ENCODE measurements around the gene PAGR1. TPM values are rescaled to one million over a fixed set of nuclear protein-coding genes. Genes with fewer than 3 reads are reported as not detected.

PAGR1 gene
- total and polyA plus RNA-seq, 2 donors (not counting 1 experiment from before 2014, with no cell fraction given) = 17.8 to 28.4 TPM

DNA sequence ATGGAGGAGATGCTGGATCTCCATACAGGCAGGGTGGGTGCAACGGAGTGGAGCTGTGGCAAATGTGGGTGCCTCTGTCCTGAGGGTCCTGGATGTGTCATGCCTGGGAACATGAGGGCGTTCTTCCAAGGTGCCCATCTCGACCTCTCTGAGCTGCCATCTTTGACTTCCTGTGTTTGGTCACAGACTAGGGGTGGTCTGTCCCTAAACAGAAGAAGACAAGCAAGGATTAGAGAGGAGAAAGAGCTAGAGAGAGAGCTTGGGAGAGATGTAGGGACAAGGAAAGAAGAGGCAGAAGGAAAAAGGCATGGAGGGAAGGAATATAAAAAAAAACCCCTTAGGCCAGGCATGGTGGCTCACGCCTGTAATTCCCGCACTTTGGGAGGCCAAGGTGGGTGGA lies 41.2 kb upstream of the PAGR1 start:
- Histone ChIP-seq H3K4me3 (ENCODE audit: control extremely low read depth in 1 of 5, extremely low read depth in 1 of 5, insufficient read depth in 1 of 5, low read depth in 2 of 5, low read length in 4 of 5) (no peak overlapping the region), H3K9ac (ENCODE audit: low read length) (no peak overlapping the region), H3K27me3 (replicated peaks in 1 of 4; ENCODE audit: control extremely low read depth in 1 of 4, control insufficient read depth in 3 of 4, insufficient read depth in 4 of 4, low read length in 3 of 4) (no peaks in the 10 kb centered on the region), H2AFZ (ENCODE audit: insufficient read depth, low read depth, low read length, poor library complexity, severe bottlenecking) (no peak overlapping the region), H4K20me1 (ENCODE audit: control insufficient read depth, insufficient read depth, low read length, poor library complexity, severe bottlenecking) (no peaks in the 10 kb centered on the region), H3K9me3 (ENCODE audit: control extremely low read depth in 1 of 3, control insufficient read depth in 2 of 3, insufficient read depth in 1 of 3, low read length in 2 of 3) (no peaks in the 10 kb centered on the region), H3K27ac (ENCODE audit: low read length in 2 of 2) (no peak overlapping the region), H3K4me2 (replicated peaks; ENCODE audit: low read depth, low read length, poor library complexity, severe bottlenecking) (no peak overlapping the region), H3K4me1 (ENCODE audit: control insufficient read depth in 2 of 2, insufficient read depth in 2 of 2, low read length in 2 of 2) (no peaks in the 10 kb centered on the region), H3K79me2 (ENCODE audit: control insufficient read depth, insufficient read depth, low read length) (no peaks in the 10 kb centered on the region), H3K36me3 (replicated peaks in 1 of 2; ENCODE audit: control extremely low read depth in 1 of 2, control insufficient read depth in 1 of 2, extremely low read depth in 1 of 2, insufficient read depth in 2 of 2, low read length in 1 of 2) (no peaks in the 10 kb centered on the region)
- DNase-seq = no peak
- Mint-ChIP-seq H3K4me3 (no peak overlapping the region), H3K4me1 (no peaks in the 10 kb centered on the region), H3K9me3 (ENCODE audit: insufficient read depth) (no peaks in the 10 kb centered on the region), H3K27ac (no peak overlapping the region), H3K27me3 (no peaks in the 10 kb centered on the region)
- CTCF ChIA-PET = interaction anchor here (0.6 kb wide), 1 partner anchor 83 kb away, joined by 3 read pairs; no protein-coding TSS in a partner anchor
- POLR2A ChIA-PET = no interaction called here
- 78% methylated on average over 3 of the region's 5 CpGs for WGBS (ENCODE audit: insufficient coverage)
- no peak for TF ChIP-seq CTCF (IDR thresholded peaks at IDR 0.05)
- TF ChIP-seq EZH2 (IDR thresholded peaks at IDR 0.05; ENCODE audit: borderline replicate concordance, insufficient read depth, low read depth, low read length, poor library complexity, severe bottlenecking) = no peak
- no peak for ATAC-seq (ENCODE audit: low read depth)
- intact Hi-C loops (cut with micrococcal nuclease) = no loop called here

DNA sequence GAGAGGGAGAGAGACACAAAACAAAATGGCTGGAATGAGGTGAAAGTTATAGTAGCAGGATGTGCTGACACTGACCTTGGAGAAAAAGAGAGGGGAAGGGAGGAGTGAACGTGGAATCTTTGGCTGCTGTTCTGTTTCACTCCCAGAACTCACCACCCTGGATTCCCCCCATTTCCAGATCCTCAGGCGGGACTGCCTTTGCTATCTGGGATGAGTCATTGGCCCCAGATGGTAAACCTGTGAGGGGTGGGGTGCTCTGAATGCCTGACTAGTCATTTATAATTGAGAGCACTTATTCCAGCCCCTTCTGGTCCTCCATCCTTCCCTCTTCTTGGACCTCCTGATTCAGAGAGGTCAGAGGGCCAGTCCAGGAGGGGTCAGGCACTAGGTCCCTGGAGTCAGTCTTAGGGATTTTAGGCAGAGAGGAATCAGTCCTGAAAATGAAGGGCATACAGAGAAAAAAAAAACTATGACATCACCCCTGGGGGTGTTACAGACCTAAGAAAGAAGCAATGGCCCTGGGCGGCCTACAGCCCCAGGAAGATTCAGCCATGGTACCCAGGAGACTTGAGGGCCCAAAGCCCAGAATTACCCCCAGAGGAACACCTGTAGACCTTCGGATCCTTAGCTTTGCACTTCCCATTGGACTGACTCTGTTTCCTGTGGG lies 40.1 kb upstream of the PAGR1 start:
- H3K27me3 Mint-ChIP-seq = no peaks in the 10 kb centered on the region
- Histone ChIP-seq H3K79me2 (ENCODE audit: control insufficient read depth, insufficient read depth, low read length) (no peaks in the 10 kb centered on the region), H3K4me2 (replicated peaks; ENCODE audit: low read depth, low read length, poor library complexity, severe bottlenecking) (no peak overlapping the region), H3K27ac (ENCODE audit: low read length in 2 of 2) (no peak overlapping the region), H3K4me3 (ENCODE audit: control extremely low read depth in 1 of 5, extremely low read depth in 1 of 5, insufficient read depth in 1 of 5, low read depth in 2 of 5, low read length in 4 of 5) (no peak overlapping the region), H3K4me1 (ENCODE audit: control insufficient read depth in 2 of 2, insufficient read depth in 2 of 2, low read length in 2 of 2) (no peaks in the 10 kb centered on the region), H3K27me3 (replicated peaks in 1 of 4; ENCODE audit: control extremely low read depth in 1 of 4, control insufficient read depth in 3 of 4, insufficient read depth in 4 of 4, low read length in 3 of 4) (no peaks in the 10 kb centered on the region), H3K36me3 (replicated peaks in 1 of 2; ENCODE audit: control extremely low read depth in 1 of 2, control insufficient read depth in 1 of 2, extremely low read depth in 1 of 2, insufficient read depth in 2 of 2, low read length in 1 of 2) (no peaks in the 10 kb centered on the region), H3K9ac (ENCODE audit: low read length) (no peak overlapping the region), H4K20me1 (ENCODE audit: control insufficient read depth, insufficient read depth, low read length, poor library complexity, severe bottlenecking) (no peaks in the 10 kb centered on the region), H3K9me3 (ENCODE audit: control extremely low read depth in 1 of 3, control insufficient read depth in 2 of 3, insufficient read depth in 1 of 3, low read length in 2 of 3) (no peaks in the 10 kb centered on the region), H2AFZ (ENCODE audit: insufficient read depth, low read depth, low read length, poor library complexity, severe bottlenecking) (no peak overlapping the region)
- TF ChIP-seq EZH2 (IDR thresholded peaks at IDR 0.05; ENCODE audit: borderline replicate concordance, insufficient read depth, low read depth, low read length, poor library complexity, severe bottlenecking) (no peak), CTCF (IDR thresholded peaks at IDR 0.05) (no peak)
- POLR2A ChIA-PET = no interaction called here
- ATAC-seq (ENCODE audit: low read depth) = no peak
- H3K4me3 Mint-ChIP-seq = no peak overlapping the region
- no peaks in the 10 kb centered on the region for H3K9me3 Mint-ChIP-seq (ENCODE audit: insufficient read depth)
- H3K27ac Mint-ChIP-seq = no peak overlapping the region
- intact Hi-C loops (cut with micrococcal nuclease) = no loop called here
- no peaks in the 10 kb centered on the region for H3K4me1 Mint-ChIP-seq
- 78% methylated on average over 3 of the region's 4 CpGs for WGBS (ENCODE audit: insufficient coverage)
- no peak for DNase-seq
- CTCF ChIA-PET = interaction anchor here (1.3 kb wide), 1 partner anchor 9 kb away, joined by 4 read pairs; no protein-coding TSS in a partner anchor
